Stimulated activated CD8-positive, alpha-beta memory T cell treated with anti-CD3 and anti-CD28 coated beads, Interleukin-2, amount 100 ng/mL, for 1 hour (primary cell): ENCODE results near the gene SOX30.
"Not testable (repeated sequence)": the region's sequence is repeated elsewhere in the genome, so short reads cannot be mapped to it uniquely, and the experiment has no call there.

Experiments
- DNase-seq, 2 donors: peaks; one replicate each; pipeline ENCODE4 v3.0.0-alpha.2; 2020; ENCODE audit warnings: low read depth in 2 of 2

Gene SOX30

DNA sequence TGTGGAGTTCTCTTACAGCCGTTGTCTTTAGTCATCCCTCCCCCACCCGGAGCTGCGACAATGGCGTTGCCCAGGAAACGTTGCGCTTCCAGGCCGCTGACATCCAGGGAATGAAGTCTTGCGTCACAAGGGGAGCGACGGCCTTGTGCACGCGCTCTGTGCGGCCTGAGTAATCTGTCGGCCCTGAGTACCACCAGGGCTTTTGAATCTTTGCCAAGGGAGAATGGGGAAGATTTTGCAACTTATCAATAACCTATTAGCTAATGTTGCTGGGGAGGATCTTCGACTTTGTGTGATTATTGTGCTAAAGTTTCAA lies at the start of gene SOX30:
Gene SOX30, minus strand, starts transcription at position 62 of the 316 bp plus-strand sequence. CDS start 360 bp downstream, outside the sequence.
- DNase-seq = no peak

DNA sequence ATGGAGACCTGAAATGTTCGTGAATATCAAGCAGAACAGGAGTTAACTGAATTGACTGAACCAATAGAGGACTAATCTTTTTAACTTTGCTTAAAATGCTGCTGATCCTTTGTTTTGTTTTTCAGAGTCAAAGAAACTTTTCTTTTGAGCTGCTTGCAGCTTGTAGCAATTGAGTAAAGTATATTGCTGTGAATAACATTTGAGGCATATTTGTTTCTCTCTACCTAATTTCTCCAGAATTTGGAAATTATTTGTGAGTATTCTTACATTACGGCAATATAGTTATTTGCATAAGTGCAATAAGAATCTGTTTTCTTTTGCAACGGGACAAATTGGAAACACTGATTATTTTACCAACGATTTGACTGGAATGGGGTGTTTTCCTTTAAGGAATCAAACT lies 46.4 kb upstream of the SOX30 start:
- DNase-seq = not testable (repeated sequence)

DNA sequence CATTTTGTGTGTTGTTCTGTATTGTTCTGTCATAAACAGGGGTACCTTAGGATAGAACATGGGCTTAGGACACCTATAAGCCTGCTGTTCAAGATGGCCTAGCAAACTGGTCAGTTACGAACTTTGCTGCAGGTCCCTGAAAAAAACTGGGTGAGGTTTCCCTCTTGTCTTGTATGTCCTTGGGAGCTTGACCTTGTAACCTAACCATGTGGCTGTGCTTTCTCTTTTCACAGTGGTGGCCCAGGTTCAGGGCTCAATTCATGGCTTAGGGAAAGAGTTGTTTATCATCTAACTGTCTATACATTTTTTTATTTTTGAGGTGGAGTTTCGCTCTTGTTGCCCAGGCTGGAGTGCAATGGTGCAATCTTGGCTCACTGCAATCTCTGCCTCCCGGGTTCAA lies 43.9 kb upstream of the SOX30 start:
- not testable (repeated sequence) for DNase-seq

DNA sequence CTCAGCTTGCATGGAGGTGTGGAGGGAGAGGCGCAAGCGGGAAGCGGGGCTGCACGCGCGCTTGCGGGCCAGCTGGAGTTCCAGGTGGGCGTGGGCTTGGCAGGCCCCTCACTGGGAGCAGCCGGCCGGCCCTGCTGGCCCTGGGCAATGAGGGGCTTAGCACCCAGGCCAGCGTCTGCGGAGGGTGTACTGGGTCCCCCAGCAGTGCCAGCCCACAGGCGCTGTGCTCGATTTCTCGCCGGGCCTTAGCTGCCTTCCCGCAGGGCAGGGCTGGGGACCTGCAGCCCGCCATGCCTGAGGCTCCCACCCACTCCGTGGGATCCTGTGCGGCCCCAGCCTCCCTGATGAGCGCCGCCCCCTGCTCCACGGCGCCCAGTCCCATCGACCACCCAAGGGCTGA lies 41.6 kb upstream of the SOX30 start:
- not testable (repeated sequence) for DNase-seq

DNA sequence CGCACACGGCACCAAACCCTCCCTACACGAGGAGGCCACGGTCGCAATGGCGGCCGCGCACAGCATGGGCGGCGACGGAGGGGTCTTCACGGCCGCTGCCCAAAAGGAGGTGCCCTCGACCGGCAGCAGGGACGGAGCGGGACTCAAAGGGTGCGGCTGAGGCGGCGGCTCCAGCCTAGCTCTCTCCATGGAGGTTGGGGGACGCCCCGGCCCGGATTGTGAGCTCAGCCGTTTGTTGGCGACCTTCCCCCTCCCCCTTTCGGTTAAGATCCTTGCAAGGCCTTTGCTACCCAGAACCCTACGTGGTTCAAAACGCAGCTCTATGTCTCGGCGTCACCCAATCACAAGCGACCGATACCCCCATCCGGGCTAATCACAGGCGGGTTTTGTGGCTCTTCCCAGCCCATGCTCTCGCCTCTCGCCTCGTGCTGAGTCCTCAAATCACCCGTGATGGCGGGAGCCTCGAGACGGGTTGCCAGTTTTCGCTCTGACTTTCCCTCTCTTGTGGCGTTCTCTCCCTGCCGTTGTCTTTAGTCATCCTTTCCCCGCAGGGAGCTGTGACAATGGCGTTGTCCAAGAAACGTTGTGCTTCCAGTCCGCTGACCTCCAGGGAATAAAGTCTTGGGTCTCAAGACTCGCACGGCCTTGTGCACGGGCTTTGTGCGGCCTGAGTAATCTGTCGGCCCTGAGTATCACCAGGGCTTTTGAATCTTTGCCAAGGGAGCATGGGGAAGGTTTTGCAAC lies 38.6 kb upstream of the SOX30 start:
- DNase-seq = no peak

GRCh38 chr5:157689942-157690689 lies 37.9 kb upstream of the SOX30 start:
- DNase-seq = no peak

DNA sequence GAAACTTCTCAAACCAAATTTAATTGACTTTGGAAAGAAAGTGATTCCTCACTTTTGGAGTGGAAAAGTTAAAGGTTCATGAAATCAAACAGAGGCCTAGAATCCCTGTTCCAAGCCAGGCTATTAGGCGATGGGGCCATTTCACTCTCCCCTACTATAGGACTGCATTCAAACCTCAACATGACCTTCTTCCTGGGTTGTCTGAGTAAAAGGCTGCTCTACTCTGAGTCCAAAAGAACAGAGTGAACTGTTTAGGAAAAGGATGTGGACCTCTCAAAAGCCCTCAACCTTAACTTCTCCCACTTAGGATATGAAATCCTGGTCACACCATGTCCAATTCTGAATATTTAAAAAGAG lies 34.9 kb upstream of the SOX30 start:
- DNase-seq = no peak

DNA sequence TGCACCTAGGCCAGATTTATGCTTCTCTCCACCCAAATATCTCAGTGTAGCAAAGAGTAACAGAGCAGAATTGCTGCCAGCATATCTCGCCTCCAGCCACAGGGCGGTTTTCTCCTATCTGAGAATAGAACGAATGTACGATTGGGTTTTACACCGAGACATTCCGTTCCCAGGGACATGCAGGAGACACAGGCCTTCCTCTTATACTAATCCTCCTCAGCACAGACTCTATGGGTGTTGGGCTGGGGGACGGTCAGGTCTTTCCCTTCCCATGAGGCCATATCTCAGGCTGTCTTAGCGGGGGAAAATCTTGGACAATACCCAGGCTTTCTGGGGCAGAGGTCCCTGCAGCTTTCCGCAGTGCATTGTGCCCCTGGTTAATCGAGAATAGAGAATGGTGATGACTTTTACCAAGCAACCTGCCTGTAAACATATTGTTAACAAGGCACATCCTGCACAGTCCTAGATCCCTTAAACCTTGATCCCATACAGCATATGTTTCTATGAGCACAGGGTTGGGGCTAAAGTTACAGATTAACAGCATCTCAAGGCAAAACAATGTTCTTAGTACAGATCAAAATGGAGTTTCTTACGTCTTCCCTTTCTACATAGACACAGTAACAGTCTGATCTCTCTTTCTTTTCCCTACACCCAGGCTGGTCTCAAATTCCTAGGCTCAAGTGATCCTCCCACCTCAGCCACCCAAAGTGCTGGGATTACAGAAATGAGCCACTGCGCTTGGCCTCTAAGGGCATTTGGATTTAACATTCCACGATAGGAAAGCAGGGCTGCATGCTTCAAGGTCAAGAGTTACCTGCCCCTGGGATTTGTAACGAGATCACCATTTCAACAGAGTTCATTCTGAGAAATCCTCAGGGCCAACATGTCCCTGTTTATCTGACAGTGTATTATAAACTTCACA lies 34.3 kb upstream of the SOX30 start:
- DNase-seq = not testable (repeated sequence)

DNA sequence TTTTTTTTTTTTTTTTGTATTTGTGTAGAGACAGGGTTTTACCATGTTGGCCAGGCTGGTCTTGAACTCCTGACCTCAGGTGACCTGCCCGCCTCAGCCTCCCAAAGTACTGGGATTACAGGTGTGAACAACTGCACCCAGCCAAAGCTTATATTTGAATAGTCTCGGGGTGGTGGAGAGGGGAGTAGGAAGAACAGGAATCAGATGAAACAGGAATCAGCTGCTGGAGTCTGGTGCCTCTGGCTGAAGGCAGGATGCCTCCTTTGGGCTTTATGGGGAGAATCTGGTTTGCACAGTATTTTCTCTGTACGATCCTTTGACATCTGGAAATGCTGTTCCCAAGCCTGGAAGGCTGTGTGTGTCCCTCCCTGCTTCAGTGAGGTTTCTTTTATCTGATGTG lies 30.0 kb upstream of the SOX30 start:
- no peak for DNase-seq

- no peak for DNase-seq
These were observed 28.8 kb upstream of the SOX30 start for GRCh38 chr5:157681048-157681447.

DNA sequence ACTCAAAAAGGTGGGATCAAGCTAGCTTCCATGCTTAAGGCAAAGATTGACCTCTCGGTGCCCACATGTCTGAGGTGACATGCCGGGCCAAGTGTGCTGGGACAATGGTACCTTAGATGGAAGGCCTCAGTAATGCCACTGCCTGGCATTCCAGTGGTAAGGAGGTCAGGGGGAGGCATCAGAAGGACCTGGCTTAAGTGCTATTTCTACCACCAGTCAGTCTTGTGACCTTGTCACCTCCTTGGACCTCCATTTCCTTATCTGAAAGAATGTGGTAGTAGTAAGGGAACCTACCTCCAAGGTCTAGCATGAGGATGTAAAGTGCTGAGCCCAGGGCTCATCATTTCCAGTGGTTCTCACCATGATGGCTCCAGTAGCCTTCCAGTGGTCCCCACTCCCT lies 28.0 kb upstream of the SOX30 start:
- no peak for DNase-seq

- no peak for DNase-seq
These were observed 27.6 kb upstream of the SOX30 start for GRCh38 chr5:157679801-157680200.

DNA sequence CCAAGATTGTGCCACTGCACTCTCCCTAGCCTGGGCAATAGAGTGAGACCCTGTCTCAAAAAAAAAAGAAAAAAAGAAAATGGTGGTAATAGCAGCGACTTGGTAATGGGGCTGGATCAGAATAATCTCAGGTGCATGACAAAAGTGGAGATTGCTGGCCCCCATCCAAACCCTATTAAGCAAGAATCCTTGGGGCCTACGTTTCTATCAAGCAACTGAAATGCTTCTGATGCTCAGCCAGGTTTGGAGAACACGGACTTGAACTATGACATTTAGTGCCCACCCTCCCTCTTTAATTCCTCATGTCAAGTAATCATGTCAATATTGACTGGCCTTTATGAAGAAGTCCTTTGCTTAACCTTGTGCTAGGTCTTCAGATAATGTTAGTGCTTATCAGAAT lies 25.7 kb upstream of the SOX30 start:
- DNase-seq = no peak

DNA sequence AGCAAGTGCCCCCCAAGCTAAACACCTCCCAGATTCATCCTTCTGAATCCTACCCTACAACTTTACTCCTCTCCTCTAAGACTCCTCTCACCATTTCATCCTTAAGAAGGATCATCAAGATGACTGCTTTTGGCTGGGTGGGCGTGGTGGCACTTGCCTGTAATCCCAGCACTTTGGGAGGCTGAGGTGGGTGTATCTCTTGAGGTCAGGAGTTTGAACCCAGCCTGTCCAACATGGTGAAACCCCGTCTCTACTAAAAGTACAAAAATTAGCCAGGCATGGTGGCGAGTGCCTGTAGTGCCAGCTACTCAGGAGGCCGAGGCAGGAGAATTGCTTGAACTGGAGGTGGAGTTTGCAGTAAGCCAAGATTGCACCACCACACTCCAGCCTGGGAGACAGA lies 22.1 kb upstream of the SOX30 start:
- DNase-seq = not testable (repeated sequence)

- DNase-seq = no peak
These were observed 20.7 kb upstream of the SOX30 start for GRCh38 chr5:157672976-157673375.

GRCh38 chr5:157671592-157672330 lies 19.5 kb upstream of the SOX30 start:
- no peak for DNase-seq

GRCh38 chr5:157670662-157671591 lies 18.7 kb upstream of the SOX30 start, which contains the start of gene C5orf52:
Gene C5orf52, plus strand, starts transcription at chr5:157671533. Its CDS starts 82 bp downstream, at chr5:157671615.
- no peak for DNase-seq

DNA sequence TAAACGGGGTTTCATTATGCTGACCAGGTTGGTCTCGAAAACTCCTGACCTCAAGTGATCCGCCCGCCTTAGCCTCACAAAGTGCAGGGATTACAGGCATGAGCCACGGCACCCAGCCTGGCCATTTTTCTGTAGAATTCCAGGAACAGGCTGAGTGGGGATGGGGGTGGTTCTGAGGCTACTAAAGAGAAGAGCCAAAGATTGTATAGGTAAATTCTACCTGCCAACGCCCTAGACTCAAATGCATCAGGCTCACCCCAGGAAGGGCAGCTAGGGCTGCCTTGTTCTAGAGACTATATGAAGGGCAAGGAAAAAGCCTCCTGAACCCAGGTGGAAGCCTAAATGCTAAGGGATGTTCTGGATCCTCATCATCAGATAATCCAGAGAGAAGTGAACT lies 17.5 kb upstream of the SOX30 start:
- no peak for DNase-seq

DNA sequence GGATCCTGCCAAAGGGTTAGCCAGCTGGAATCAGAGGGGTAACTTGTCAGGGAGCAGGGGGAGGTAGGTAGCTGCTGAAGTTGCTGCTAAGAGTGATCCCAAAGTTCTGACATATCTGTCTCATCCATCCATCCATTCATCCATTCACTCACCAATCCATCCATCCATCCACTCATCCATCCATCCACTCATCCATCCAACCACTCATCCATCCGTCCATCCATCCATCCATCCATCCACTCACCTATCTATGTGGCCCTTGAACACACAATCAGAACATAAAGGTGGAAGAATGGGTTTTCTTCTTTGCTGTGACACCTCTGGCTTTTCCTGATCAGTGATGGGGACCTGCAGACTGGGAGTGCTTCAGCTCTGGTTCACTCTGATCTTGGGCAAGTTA lies 16.1 kb upstream of the SOX30 start:
- no peak for DNase-seq

GRCh38 chr5:157665467-157666070 lies 13.3 kb upstream of the SOX30 start:
- DNase-seq = no peak
